Esophagus muscularis mucosa (tissue), 4 donors: ENCODE measurements around the gene UBE2S.

Source experiments
- CTCF ChIP-seq, 3 experiments: fragments of 200-600 bp in 2 of 3; fragments of 450-650 bp in 1 of 3; sonication (generic) in 2 of 3; IDR thresholded peaks; one replicate each; pipeline ENCODE4 v1.5.1; 2017 to 2019; ENCODE audit warnings: antibody characterized with exemption in 3 of 3, mild to moderate bottlenecking in 2 of 3, moderate library complexity in 1 of 3
- EP300 ChIP-seq: sonication (generic); formaldehyde crosslinking; IDR thresholded peaks from one replicate; pipeline ENCODE4 v1.6.1; 2017; ENCODE audit warnings: antibody characterized with exemption
- POLR2A ChIP-seq: fragments of 450-650 bp; IDR thresholded peaks from one replicate; pipeline ENCODE4 v1.6.1; 2017; ENCODE audit warnings: antibody characterized with exemption, moderate library complexity, mild to moderate bottlenecking, low read depth
- POLR2AphosphoS5 ChIP-seq, 2 donors: sonication (generic); formaldehyde crosslinking; IDR thresholded peaks; one replicate each; pipeline ENCODE4 v1.6.1; 2017; ENCODE audit warnings: antibody characterized with exemption in 2 of 2

- TF ChIP-seq CTCF (IDR thresholded peaks at IDR 0.05) (no peak), POLR2A (no peak), POLR2AphosphoS5 (IDR thresholded peaks at IDR 0.05) (no peak), EP300 (no peak)
Observed at GRCh38 chr19:55365964-55366363, 41.6 kb downstream of the UBE2S start.
